Testis (tissue), 3 donors: Measurements from ENCODE around the gene ARID4B. TPM values are rescaled to one million over a fixed set of nuclear protein-coding genes. Genes with fewer than 3 reads are reported as not detected.

Source experiments
- DNase-seq: peaks from one replicate; pipeline ENCODE4 v3.0.0-alpha.2; 2019
- H3K27ac ChIP-seq, 2 donors: fragments of 200-600 bp; sonication (generic); one replicate each; pipeline ENCODE4 v1.5.1; 2019
- H3K27me3 ChIP-seq: fragments of 200-600 bp; sonication (generic); one replicate; pipeline ENCODE4 v1.5.1; 2019
- H3K36me3 ChIP-seq: fragments of 200-600 bp; sonication (generic); one replicate; pipeline ENCODE4 v1.5.1; 2017; ENCODE audit warnings: low read depth; ENCODE audit errors: missing control alignments
- H3K4me1 ChIP-seq: fragments of 200-600 bp; sonication (generic); one replicate; pipeline ENCODE4 v1.5.1; 2019
- H3K4me3 ChIP-seq, 2 donors: fragments of 200-600 bp; sonication (generic); one replicate each; pipeline ENCODE4 v1.5.1; 2017 to 2019
- H3K9me3 ChIP-seq: fragments of 200-600 bp; sonication (generic); one replicate; pipeline ENCODE4 v1.5.1; 2017
- POLR2A ChIP-seq: fragments of 450-650 bp; IDR thresholded peaks from one replicate; pipeline ENCODE4 v1.6.1; 2017; ENCODE audit warnings: antibody characterized with exemption, mild to moderate bottlenecking, moderate library complexity
- WGBS, 2 donors: methylation state at CpG; one replicate each; pipeline ENCODE4 v1.1.5; 2018; 5-methylcytosine and 5-hydroxymethylcytosine counted together
- intact Hi-C: fragments of 100-400 bp; cut with DNase I; formaldehyde crosslinking; loops from one replicate; pipeline ENCODE4 v1.15.1; 2023; ENCODE audit warnings: low total_unique reads
- polyA plus RNA-seq: library from polyadenylated mRNA; stranded (reverse); fragments of 350-450 nt; fragmentation: Illumina TruSeq; extraction: RNeasy Lipid Tissue Mini Kit (QIAGEN cat#74804); gene quantifications from one replicate; pipeline ENCODE4 v1.2.3, GENCODE V29; 2014; ENCODE audit warnings: low read depth, low replicate concordance; ENCODE audit not compliant: insufficient read depth
- total RNA-seq, 2 donors: library from RNA; depleted of rRNA; stranded (reverse); fragments of >200 nt; gene quantifications; one replicate each; pipeline ENCODE4 v1.2.3, GENCODE V29; 2016
- TF ChIP-seq, protein P1 (sequence below), 3 experiments: fragments of 450-650 bp in 2 of 3; fragments of 200-600 bp in 1 of 3; sonication (generic) in 1 of 3; IDR thresholded peaks; one replicate each; pipeline ENCODE4 v1.5.1; 2016 to 2019; ENCODE audit warnings: antibody characterized with exemption in 3 of 3, mild to moderate bottlenecking in 2 of 3, moderate library complexity in 1 of 3

ARID4B gene
- total and polyA plus RNA-seq, 3 donors from 2014 or later, result 11.6 to 72.4 (median 60.0) TPM

DNA sequence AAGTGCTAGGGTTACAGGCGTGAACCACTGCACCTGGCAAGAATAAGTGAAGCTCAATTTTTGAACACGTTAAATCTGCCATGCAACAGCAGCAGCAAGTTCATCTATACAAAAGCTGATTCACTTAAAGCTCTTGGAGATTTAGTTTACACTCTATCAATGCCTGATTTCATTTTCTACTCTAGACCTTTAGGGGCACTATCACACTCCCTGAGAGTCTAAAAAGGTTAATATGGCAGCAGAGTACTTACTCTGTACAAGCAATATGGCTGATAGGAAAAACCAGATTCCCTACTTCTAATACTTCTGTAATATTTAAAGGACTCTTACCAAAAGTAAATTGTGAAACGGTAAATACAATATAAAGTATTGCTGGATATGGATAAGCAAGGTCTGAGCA is 171.7 kb downstream of the ARID4B start:
- no peak overlapping the region for H3K27ac ChIP-seq
- no peaks in the 10 kb centered on the region for H3K27me3 ChIP-seq
- H3K36me3 ChIP-seq, result no peaks in the 10 kb centered on the region
- intact Hi-C loops, result no loop called here
- H3K9me3 ChIP-seq, result no peaks in the 10 kb centered on the region
- no peaks in the 10 kb centered on the region for H3K4me1 ChIP-seq
- 93 to 98% methylated on average over 3 of the region's 3 CpGs for WGBS, 2 donors
- no peak for DNase-seq
- H3K4me3 ChIP-seq, result no peak overlapping the region
- TF ChIP-seq, protein P1, sequence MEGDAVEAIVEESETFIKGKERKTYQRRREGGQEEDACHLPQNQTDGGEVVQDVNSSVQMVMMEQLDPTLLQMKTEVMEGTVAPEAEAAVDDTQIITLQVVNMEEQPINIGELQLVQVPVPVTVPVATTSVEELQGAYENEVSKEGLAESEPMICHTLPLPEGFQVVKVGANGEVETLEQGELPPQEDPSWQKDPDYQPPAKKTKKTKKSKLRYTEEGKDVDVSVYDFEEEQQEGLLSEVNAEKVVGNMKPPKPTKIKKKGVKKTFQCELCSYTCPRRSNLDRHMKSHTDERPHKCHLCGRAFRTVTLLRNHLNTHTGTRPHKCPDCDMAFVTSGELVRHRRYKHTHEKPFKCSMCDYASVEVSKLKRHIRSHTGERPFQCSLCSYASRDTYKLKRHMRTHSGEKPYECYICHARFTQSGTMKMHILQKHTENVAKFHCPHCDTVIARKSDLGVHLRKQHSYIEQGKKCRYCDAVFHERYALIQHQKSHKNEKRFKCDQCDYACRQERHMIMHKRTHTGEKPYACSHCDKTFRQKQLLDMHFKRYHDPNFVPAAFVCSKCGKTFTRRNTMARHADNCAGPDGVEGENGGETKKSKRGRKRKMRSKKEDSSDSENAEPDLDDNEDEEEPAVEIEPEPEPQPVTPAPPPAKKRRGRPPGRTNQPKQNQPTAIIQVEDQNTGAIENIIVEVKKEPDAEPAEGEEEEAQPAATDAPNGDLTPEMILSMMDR (IDR thresholded peaks at IDR 0.05), result no peak
- no peak for TF ChIP-seq POLR2A

GRCh38 chr1:235152235-235152634 is 175.7 kb downstream of the ARID4B start:
- Histone ChIP-seq H3K4me3 (no peak overlapping the region), H3K27ac (no peak overlapping the region), H3K36me3 (no peaks in the 10 kb centered on the region), H3K9me3 (no peaks in the 10 kb centered on the region), H3K27me3 (no peaks in the 10 kb centered on the region), H3K4me1 (no peaks in the 10 kb centered on the region)
- DNase-seq, result no peak
- intact Hi-C loops, result no loop called here
- TF ChIP-seq POLR2A, result no peak
- TF ChIP-seq, protein P1 (IDR thresholded peaks at IDR 0.05), result no peak

DNA sequence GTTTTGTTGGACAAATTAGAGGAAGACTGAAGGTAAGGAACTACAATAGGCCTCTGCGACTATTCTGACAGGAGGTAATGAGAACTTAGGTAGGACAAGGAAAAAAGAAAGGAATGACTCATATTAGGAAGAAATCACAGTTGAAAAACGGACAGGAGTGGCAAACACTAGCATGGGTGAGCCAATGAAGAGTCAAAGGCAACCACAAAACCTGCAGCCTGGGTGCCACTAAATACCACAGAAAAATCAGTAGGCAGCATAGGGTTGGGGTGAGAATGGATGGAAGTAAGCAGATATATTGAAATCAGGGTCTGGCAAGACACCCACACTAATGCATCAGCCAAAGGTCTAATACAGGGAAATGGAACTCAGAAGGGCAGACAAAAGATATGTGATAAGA is 176.9 kb downstream of the ARID4B start:
- intact Hi-C loops, result no loop called here
- no peaks in the 10 kb centered on the region for H3K36me3 ChIP-seq
- WGBS, 2 donors, result 94 to 96% methylated on average over 2 of the region's 2 CpGs
- H3K27me3 ChIP-seq, result no peaks in the 10 kb centered on the region
- no peak for DNase-seq
- H3K27ac ChIP-seq, result no peak overlapping the region
- H3K4me3 ChIP-seq, result no peak overlapping the region
- H3K9me3 ChIP-seq, result no peaks in the 10 kb centered on the region
- no peak for TF ChIP-seq POLR2A
- TF ChIP-seq, protein P1 (IDR thresholded peaks at IDR 0.05), result no peak
- H3K4me1 ChIP-seq, result no peaks in the 10 kb centered on the region

- no peaks in the 10 kb centered on the region for H3K9me3 ChIP-seq
- WGBS, 2 donors, result 97 to 99% methylated on average over 9 of the region's 9 CpGs
- H3K4me3 ChIP-seq, result no peak overlapping the region
- no peak for DNase-seq
- no peaks in the 10 kb centered on the region for H3K36me3 ChIP-seq
- intact Hi-C loops, result no loop called here
- no peaks in the 10 kb centered on the region for H3K4me1 ChIP-seq
- TF ChIP-seq, protein P1 (IDR thresholded peaks at IDR 0.05), result no peak
- no peak for TF ChIP-seq POLR2A
- no peak overlapping the region for H3K27ac ChIP-seq
- H3K27me3 ChIP-seq, result no peaks in the 10 kb centered on the region
Observed at GRCh38 chr1:235149824-235150223, 178.2 kb downstream of the ARID4B start.

DNA sequence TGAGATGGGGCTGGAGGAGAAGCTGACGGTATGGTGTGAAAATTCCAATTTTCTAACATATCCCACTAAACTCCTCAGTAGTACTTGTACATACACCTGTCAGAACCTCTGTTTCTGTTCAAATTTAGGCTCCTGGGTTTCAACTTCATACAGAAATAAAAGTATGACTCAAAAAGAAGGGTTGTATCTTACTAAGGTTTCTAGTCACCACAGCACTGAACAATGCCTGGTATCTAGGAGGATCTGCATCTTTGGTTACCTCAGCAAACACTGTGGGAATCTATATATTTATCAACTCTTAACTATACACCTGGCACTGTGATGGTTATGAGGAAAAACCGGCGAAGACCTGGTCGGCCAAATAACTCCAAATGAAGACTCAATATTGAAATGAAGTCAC is 180.7 kb downstream of the ARID4B start:
- WGBS, 2 donors, result 89 to 90% methylated on average over 4 of the region's 4 CpGs
- H3K9me3 ChIP-seq, result no peaks in the 10 kb centered on the region
- no peaks in the 10 kb centered on the region for H3K4me1 ChIP-seq
- no peaks in the 10 kb centered on the region for H3K27me3 ChIP-seq
- no peaks in the 10 kb centered on the region for H3K36me3 ChIP-seq
- TF ChIP-seq, protein P1 (IDR thresholded peaks at IDR 0.05), result no peak
- TF ChIP-seq POLR2A, result no peak
- intact Hi-C loops, result no loop called here
- H3K4me3 ChIP-seq, result no peak overlapping the region
- H3K27ac ChIP-seq, result no peak overlapping the region
- DNase-seq, result no peak
